COLO668 (cell line): ENCODE data around the gene GUCA1A.

ENCODE experiments used
- DNase-seq: peaks from one replicate; lab custom pipeline; 2025; ENCODE audit not compliant: unreplicated experiment; lab: John Stamatoyannopoulos, UW

GUCA1A gene

GRCh38 chr6:42173101-42173500 lies at the start of gene GUCA1A:
Gene GUCA1A, plus strand, starts transcription at chr6:42173364. Its CDS starts 250 bp downstream, at chr6:42173614.
- DNase-seq, result no peak

- no peak for DNase-seq
Measured at GRCh38 chr6:42123379-42124103, 49.6 kb upstream of the GUCA1A start.

GRCh38 chr6:42124223-42124836 lies 48.8 kb upstream of the GUCA1A start:
- DNase-seq, result no peak

- DNase-seq, result no peak
Measured at GRCh38 chr6:42125231-42125630, 47.9 kb upstream of the GUCA1A start.

- DNase-seq, result no peak
Measured at GRCh38 chr6:42125663-42126062, 47.5 kb upstream of the GUCA1A start.

- no peak for DNase-seq
Measured at GRCh38 chr6:42128460-42129359, 44.5 kb upstream of the GUCA1A start.

GRCh38 chr6:42129360-42129676 lies 43.8 kb upstream of the GUCA1A start:
- DNase-seq, result no peak

GRCh38 chr6:42131531-42131930 lies 41.6 kb upstream of the GUCA1A start:
- no peak for DNase-seq

GRCh38 chr6:42133926-42134325 lies 39.2 kb upstream of the GUCA1A start:
- DNase-seq, result no peak

- DNase-seq, result no peak
Measured at GRCh38 chr6:42135161-42135560, 38.0 kb upstream of the GUCA1A start.

- DNase-seq, result no peak
Measured at GRCh38 chr6:42135722-42136121, 37.4 kb upstream of the GUCA1A start.

- no peak for DNase-seq
Measured at GRCh38 chr6:42136508-42137193, 36.5 kb upstream of the GUCA1A start.

- no peak for DNase-seq
Measured at GRCh38 chr6:42137194-42137753, 35.9 kb upstream of the GUCA1A start.

- no peak for DNase-seq
Measured at GRCh38 chr6:42138190-42138589, 35.0 kb upstream of the GUCA1A start.

- no peak for DNase-seq
Measured at GRCh38 chr6:42138630-42139619, 34.2 kb upstream of the GUCA1A start.

GRCh38 chr6:42140032-42140431 lies 33.1 kb upstream of the GUCA1A start:
- DNase-seq, result no peak

GRCh38 chr6:42140756-42141602 lies 32.2 kb upstream of the GUCA1A start:
- no peak for DNase-seq

- DNase-seq, result no peak
Measured at GRCh38 chr6:42141603-42142117, 31.5 kb upstream of the GUCA1A start.
